Neural progenitor cell (in vitro differentiated cells): ENCODE results near the gene TOX2.

ENCODE experiments used
- CTCF ChIP-seq: fragments of 200-600 bp; sonication (generic); IDR thresholded peaks from 2 replicates; pipeline ENCODE4 v1.5.1; 2017; ENCODE audit warnings: antibody characterized with exemption, mild to moderate bottlenecking
- EZH2 ChIP-seq: fragments of 200-600 bp; sonication (generic); IDR thresholded peaks from 2 replicates; pipeline ENCODE4 v1.6.1; 2017; ENCODE audit warnings: antibody characterized with exemption, mild to moderate bottlenecking, moderate library complexity
- EZH2phosphoT487 ChIP-seq: fragments of 200-600 bp; sonication (generic); IDR thresholded peaks from 2 replicates; pipeline ENCODE4 v1.6.1; 2017; ENCODE audit warnings: antibody characterized with exemption

DNA sequence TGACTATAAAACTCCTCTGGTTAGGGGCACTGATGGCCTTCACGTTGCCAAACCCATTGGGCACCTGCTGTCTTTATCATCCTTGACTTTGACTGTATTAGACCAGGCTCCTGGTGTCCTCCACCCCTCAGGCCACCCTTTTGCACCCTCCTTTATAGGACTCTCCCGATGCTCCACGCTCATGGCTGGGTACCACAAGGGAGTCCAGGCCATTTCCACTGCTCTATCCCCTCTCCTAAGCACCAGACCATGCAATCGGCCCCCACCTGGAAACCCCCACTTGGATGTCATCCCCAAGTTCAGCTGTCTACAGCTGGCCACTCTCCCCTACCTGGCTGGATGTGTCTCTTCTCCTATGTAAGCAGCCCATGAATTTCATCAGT, 115.2 kb downstream of the TOX2 start:
- TF ChIP-seq CTCF (no peak), EZH2 (no peak), EZH2phosphoT487 (no peak)
